Mucosa of descending colon (tissue), 3 donors: ENCODE results near the gene PTPRJ. TPM values are rescaled to one million over a fixed set of nuclear protein-coding genes. Genes with fewer than 3 reads are reported as not detected.
"Not testable (repeated sequence)": the region's sequence is repeated elsewhere in the genome, so short reads cannot be mapped to it uniquely, and the experiment has no call there.

Experiments used
- ATAC-seq: fragments of 200-7000 bp; cut with Tn5 transposase; one replicate; pipeline ENCODE4 v1.9.1; 2020; ENCODE audit warnings: mild to moderate bottlenecking, moderate library complexity
- DNase-seq, 3 donors: peaks; one replicate each; pipeline ENCODE4 v3.0.0-alpha.2; 2020
- H3K36me3 ChIP-seq: fragments of 200-600 bp; one replicate; pipeline ENCODE4 v1.8.0; 2021; ENCODE audit warnings: low read depth, mild to moderate bottlenecking
- H3K4me1 ChIP-seq: fragments of 200-600 bp; one replicate; pipeline ENCODE4 v1.8.0; 2021; ENCODE audit warnings: low read depth, mild to moderate bottlenecking
- H3K4me3 ChIP-seq: fragments of 200-600 bp; one replicate; pipeline ENCODE4 v1.8.0; 2021; ENCODE audit warnings: mild to moderate bottlenecking
- H3K9me3 ChIP-seq: fragments of 200-600 bp; one replicate; pipeline ENCODE4 v1.8.0; 2021; ENCODE audit warnings: mild to moderate bottlenecking
- intact Hi-C, 2 donors: fragments of 100-400 bp; cut with DNase I in 1 of 2; cut with micrococcal nuclease in 1 of 2; formaldehyde crosslinking; loops; one replicate each; pipeline versions ENCODE4 v1.11.0 to v1.11.1; 2022; cut with DNase I, micrococcal nuclease
- long read RNA-seq, 2 donors: library from polyadenylated mRNA; unstranded; transcript quantifications; one replicate each; pipeline ENCODE4 v2.0.0, GENCODE V29; 2019 to 2021
- total RNA-seq, 3 donors: library from RNA; stranded (reverse); fragmentation: NEBNext Ultra II Directional in 2 of 3; extraction: Animal tissue kit (Norgen Biotek cat#: 25700) in 2 of 3; gene quantifications; one replicate each; pipeline versions ENCODE4 v1.2.1 to v1.2.4, GENCODE V29; 2021 to 2023
- TF ChIP-seq, protein P1 (sequence below): fragments of 200-600 bp; IDR thresholded peaks from one replicate; pipeline ENCODE4 v1.8.0; 2022; ENCODE audit warnings: antibody characterized with exemption, mild to moderate bottlenecking
- donor health status: DM: no; HTN: no; CAD: no; lungs with moderate emphysema.
- donor health status: DM: no; HTN: no; CAD: no.
- donor health status: DM: no; HTN: yes; CAD: no.

PTPRJ gene
- total RNA-seq: 10 to 100 TPM; 27.8 to 54.6 (median 44.0) TPM
- long read RNA-seq, donor 1, partial matches to known transcripts: 8 of 13 reads
- long read RNA-seq, donor 1, other reads (novel, unspliced or antisense): 5 of 13 reads
- long read RNA-seq, donor 2, partial matches to known transcripts: 0 of 4 reads
- long read RNA-seq, donor 2, other reads (novel, unspliced or antisense): 4 of 4 reads

DNA sequence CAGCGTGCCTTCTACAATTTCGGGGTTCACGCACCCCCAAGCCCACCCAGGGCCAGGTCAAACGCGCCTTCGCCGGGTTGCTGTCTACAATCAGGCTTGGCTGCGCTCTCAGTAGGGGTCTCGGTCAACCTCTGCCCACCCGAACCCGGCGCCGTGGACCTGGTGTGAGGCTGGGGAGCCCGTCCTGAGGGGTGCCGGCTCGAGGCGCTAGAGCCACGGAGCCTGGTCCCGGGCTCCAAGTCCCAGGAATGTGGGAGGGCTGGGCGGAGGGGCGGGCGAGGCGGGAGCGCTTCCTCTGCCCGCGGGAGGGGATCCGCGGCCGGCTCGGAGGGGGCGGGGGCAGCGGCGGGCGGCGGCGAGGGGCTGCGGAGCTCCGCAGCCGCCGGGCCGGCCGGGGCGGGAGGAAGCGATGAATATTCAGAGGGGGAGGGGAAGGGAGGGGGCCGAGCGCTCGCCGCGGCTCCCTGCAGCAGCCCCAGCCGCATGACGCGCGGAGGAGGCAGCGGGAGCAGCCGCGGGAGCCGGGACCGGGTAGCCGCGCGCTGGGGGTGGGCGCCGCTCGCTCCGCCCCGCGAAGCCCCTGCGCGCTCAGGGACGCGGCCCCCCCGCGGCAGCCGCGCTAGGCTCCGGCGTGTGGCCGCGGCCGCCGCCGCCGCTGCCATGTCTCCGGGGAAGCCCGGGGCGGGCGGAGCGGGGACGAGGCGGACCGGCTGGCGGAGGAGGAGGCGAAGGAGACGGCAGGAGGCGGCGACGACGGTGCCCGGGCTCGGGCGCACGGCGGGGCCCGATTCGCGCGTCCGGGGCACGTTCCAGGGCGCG lies at the start of gene PTPRJ:
Gene PTPRJ, plus strand, starts transcription at position 472 of the 819 bp plus-strand sequence. CDS start 354 bp downstream, outside the sequence.
- intact Hi-C loops: no loop called here
- Histone ChIP-seq H3K4me1 (peaks cover 19% of the 10 kb centered on the region), H3K9me3 (no peaks in the 10 kb centered on the region), H3K36me3 (no peaks in the 10 kb centered on the region), H3K4me3 (peak within 1 kb of the TSS; percentile 67)
- TF ChIP-seq, protein P1, sequence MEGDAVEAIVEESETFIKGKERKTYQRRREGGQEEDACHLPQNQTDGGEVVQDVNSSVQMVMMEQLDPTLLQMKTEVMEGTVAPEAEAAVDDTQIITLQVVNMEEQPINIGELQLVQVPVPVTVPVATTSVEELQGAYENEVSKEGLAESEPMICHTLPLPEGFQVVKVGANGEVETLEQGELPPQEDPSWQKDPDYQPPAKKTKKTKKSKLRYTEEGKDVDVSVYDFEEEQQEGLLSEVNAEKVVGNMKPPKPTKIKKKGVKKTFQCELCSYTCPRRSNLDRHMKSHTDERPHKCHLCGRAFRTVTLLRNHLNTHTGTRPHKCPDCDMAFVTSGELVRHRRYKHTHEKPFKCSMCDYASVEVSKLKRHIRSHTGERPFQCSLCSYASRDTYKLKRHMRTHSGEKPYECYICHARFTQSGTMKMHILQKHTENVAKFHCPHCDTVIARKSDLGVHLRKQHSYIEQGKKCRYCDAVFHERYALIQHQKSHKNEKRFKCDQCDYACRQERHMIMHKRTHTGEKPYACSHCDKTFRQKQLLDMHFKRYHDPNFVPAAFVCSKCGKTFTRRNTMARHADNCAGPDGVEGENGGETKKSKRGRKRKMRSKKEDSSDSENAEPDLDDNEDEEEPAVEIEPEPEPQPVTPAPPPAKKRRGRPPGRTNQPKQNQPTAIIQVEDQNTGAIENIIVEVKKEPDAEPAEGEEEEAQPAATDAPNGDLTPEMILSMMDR: no peak
- DNase-seq (peak; percentile 67 to 76 (median 74)), ATAC-seq (peak; percentile 62)

DNA sequence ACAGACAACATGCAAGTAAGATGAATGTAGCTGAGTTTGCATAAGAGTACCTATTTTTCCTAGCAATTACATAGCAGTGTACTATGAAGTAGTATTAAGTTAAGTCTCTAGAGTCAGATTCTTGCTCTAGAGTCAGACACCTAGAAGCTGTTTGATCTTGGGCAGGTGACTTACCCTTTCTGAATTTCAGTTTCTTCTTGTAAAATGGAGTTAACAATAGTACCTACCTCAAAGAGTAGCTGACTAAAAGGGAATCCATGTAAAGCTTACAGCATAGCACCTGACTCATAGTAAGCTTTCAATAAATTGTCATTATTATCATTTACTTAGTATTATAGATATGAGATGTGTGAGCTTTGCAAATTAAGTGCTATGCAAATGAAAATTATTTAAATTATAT lies 47.8 kb upstream of the PTPRJ start:
- Histone ChIP-seq H3K4me3 (no peak overlapping the region), H3K4me1 (no peaks in the 10 kb centered on the region), H3K9me3 (no peaks in the 10 kb centered on the region), H3K36me3 (no peaks in the 10 kb centered on the region)
- DNase-seq: no peak
- ATAC-seq: no peak
- TF ChIP-seq, protein P1: no peak
- intact Hi-C loops: loop anchor here in 1 of 2 donors (5.0 kb wide), 1 partner anchor 180 kb away; no protein-coding TSS in a partner anchor

DNA sequence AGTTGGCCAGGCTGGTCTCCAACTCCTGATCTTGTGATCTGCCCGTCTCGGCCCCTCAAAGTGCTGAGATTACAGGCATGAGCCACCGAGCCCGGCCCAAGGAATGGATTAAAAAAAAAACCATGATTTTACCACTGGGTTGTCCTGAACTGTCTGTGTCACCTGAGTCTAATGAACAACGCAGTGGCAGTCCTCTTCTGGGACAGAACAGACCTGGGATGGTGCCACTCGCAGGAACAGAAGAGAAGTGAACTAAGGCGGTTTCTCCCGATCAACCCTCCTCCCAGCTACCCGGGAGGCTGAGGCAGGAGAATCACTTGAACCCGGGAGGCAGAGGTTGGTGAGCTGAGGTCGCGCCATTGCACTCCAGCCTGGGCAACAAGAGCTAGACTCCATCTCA lies 46.6 kb upstream of the PTPRJ start:
- H3K4me1 ChIP-seq, H3K9me3 ChIP-seq, H3K36me3 ChIP-seq, ATAC-seq, H3K4me3 ChIP-seq, DNase-seq: not testable (repeated sequence)
- intact Hi-C loops: loop anchor here in 1 of 2 donors (5.0 kb wide), 1 partner anchor 179 kb away; no protein-coding TSS in a partner anchor

DNA sequence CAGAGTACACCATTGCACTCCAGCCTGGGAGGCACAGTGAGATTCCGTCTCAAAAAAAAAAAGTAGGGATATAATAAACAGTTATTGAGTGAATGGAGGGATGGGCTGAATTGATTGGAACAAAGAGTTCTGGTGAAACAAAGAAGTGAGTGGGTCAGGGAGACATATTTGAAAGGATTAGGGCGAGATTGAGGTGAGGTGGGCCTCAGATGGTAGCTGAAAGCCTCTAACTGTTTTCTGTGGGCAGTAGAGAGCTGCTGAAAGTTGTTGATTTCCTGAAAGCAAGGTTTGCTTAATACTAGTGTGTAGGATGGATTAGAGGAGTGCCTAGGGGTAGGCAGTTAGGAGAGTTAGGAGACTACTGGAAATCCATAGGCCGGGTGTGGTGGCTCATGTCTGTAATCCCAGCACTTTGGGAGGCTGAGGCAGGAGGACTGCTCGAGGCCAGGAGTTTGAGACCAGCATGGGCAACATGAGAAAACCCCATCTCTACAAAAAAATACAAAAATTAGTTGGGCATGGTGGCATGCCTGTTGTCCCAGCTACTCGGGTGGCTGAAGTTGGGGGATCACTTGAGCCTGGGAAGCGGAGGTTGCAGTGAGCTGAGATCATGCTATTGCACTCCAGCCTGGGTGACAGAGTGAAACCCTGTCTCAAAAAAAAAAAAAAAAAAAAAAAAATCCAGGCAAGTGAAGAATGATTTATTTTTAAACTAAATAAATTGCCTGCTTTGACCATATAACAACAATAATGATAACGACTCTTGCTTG lies 41.4 kb upstream of the PTPRJ start:
- Histone ChIP-seq H3K9me3 (no peaks in the 10 kb centered on the region), H3K4me3 (no peak overlapping the region), H3K36me3 (no peaks in the 10 kb centered on the region), H3K4me1 (no peaks in the 10 kb centered on the region)
- ATAC-seq (no peak), DNase-seq (no peak)
- intact Hi-C loops: loop anchor here in 1 of 2 donors (5.0 kb wide), 1 partner anchor 168 kb away; no protein-coding TSS in a partner anchor
- TF ChIP-seq, protein P1: no peak

DNA sequence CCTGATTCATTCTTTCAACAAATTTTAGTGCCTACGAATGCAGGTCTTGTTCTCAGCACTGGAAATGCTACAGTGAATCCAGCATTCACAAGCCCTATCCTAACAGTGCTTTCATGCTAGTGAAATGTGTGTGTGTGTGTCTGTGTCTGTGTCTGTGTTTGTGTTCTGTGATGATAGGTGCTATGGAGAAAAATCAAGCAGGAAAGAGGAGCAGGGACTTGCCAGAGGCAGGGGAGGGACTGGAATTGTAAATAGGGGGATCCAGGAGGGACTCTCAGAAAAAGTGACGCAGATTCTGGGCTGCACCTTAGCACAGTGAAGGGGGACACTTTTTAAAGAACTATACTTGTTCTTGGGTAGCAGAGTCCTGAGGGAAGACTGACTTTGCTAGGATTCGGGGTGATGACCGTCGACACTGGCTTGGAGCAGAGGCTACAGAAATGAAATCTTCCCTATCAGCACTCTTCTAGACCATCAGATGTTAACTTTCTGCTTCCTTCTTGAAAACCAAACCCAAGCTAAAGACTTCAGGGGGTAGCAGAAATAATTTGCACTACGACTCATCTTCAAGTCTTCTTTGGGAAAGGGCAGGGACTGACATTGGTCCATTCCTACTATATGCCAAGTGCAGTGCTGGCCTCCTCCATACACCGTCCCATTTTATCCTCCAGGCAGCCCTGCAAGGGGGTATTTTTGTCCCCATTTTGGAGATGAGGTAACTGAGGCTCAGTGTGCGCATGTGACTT lies 39.3 kb upstream of the PTPRJ start:
- DNase-seq (no peak), ATAC-seq (no peak)
- no peaks in the 10 kb centered on the region for H3K9me3 ChIP-seq
- intact Hi-C loops: no loop called here
- no peaks in the 10 kb centered on the region for H3K36me3 ChIP-seq
- no peaks in the 10 kb centered on the region for H3K4me1 ChIP-seq
- H3K4me3 ChIP-seq: no peak overlapping the region
- TF ChIP-seq, protein P1: no peak
